ENCODE results near the gene IMPG2.

- TF ChIP-seq POLR2A (IDR thresholded peaks at IDR 0.05): no peak
- TF ChIP-seq, protein P1, sequence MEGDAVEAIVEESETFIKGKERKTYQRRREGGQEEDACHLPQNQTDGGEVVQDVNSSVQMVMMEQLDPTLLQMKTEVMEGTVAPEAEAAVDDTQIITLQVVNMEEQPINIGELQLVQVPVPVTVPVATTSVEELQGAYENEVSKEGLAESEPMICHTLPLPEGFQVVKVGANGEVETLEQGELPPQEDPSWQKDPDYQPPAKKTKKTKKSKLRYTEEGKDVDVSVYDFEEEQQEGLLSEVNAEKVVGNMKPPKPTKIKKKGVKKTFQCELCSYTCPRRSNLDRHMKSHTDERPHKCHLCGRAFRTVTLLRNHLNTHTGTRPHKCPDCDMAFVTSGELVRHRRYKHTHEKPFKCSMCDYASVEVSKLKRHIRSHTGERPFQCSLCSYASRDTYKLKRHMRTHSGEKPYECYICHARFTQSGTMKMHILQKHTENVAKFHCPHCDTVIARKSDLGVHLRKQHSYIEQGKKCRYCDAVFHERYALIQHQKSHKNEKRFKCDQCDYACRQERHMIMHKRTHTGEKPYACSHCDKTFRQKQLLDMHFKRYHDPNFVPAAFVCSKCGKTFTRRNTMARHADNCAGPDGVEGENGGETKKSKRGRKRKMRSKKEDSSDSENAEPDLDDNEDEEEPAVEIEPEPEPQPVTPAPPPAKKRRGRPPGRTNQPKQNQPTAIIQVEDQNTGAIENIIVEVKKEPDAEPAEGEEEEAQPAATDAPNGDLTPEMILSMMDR (IDR thresholded peaks at IDR 0.05): no peak
- no peak for TF ChIP-seq POLR2AphosphoS5 (IDR thresholded peaks at IDR 0.05)
Observed at GRCh38 chr3:101243285-101244211, 76.8 kb downstream of the IMPG2 start.
